GM12878 (cell line): ENCODE results near the gene ATP10A. TPM values are rescaled to one million over a fixed set of nuclear protein-coding genes. Genes with fewer than 3 reads are reported as not detected.

Source experiments
- ATAC-seq: fragments of 200-7000 bp; cut with Tn5 transposase; 3 replicates; pipeline ENCODE4 v1.9.1; 2020; ENCODE audit warnings: mild to moderate bottlenecking, moderate library complexity
- BruUV-seq: library from RNA; stranded (reverse); fragments of 400-500 nt; replicated peaks from 2 replicates; lab custom pipeline; 2021; lab: Mats Ljungman, UMichigan
- CTCF ChIA-PET: fragments of 300-600 bp; sonication (Branson Sonifier 250); formaldehyde crosslinking; extraction: SDS; loops from one replicate; lab custom pipeline; 2021; ENCODE audit warnings: inconsistent platforms; lab: Yijun Ruan, JAX
- POLR2A ChIA-PET: fragments of 350-600 bp; formaldehyde crosslinking; extraction: SDS; loops from one replicate; lab custom pipeline; 2021; ENCODE audit warnings: inconsistent platforms; lab: Charles Lee
- RAD21 ChIA-PET: fragments of 300-600 bp; sonication (Branson Sonifier 250); formaldehyde crosslinking; loops from one replicate; lab custom pipeline; 2023; ENCODE audit warnings: antibody characterized with exemption; ENCODE audit not compliant: unreplicated experiment; lab: Charles Lee
- SMC1A ChIA-PET: fragments of 300-600 bp; sonication (Branson Sonifier 250); formaldehyde crosslinking; loops from one replicate; lab custom pipeline; 2023; ENCODE audit not compliant: unreplicated experiment, uncharacterized antibody; lab: Charles Lee
- DNase-seq: peaks from one replicate; pipeline ENCODE4 v3.0.0-alpha.2; 2011; ENCODE audit warnings: low read depth, low spot score
- FAIRE-seq: peaks from 3 replicates; lab custom pipeline; 2011; peaks lifted over from hg19 to GRCh38; lab: Jason Lieb, UNC
- H2AFZ ChIP-seq: 2 replicates; pipeline ENCODE4 v1.6.0; 2011; ENCODE audit warnings: low read depth, low read length, control low read depth; ENCODE audit not compliant: control insufficient read depth
- H3K27ac ChIP-seq: 2 replicates; pipeline ENCODE4 v1.5.1; 2011; ENCODE audit warnings: control low read depth; ENCODE audit not compliant: control insufficient read depth, insufficient read depth
- H3K27me3 ChIP-seq, 2 experiments: replicated peaks in 1 of 2; 2 replicates each; pipeline versions ENCODE4 v1.6.0 to v1.6.1; 2011; ENCODE audit warnings: low read length in 1 of 2; ENCODE audit not compliant: control insufficient read depth in 2 of 2, insufficient read depth in 2 of 2
- H3K36me3 ChIP-seq, 2 experiments: 2 replicates each; pipeline ENCODE4 v1.5.1; 2011; ENCODE audit warnings: low read length in 1 of 2; ENCODE audit not compliant: control insufficient read depth in 2 of 2, insufficient read depth in 2 of 2
- H3K4me1 ChIP-seq: 2 replicates; pipeline ENCODE4 v1.6.1; 2011; ENCODE audit warnings: mild to moderate bottlenecking, low read length, moderate library complexity, mixed read lengths; ENCODE audit not compliant: control insufficient read depth, insufficient read depth
- H3K4me2 ChIP-seq: 2 replicates; pipeline ENCODE4 v1.6.0; 2011; ENCODE audit warnings: control low read depth; ENCODE audit not compliant: control insufficient read depth, insufficient read depth
- H3K4me3 ChIP-seq: fragments of 200-600 bp; sonication (generic); 2 replicates; pipeline ENCODE4 v1.5.1; 2016
- H3K79me2 ChIP-seq: 2 replicates; pipeline ENCODE4 v1.6.0; 2011; ENCODE audit warnings: low read length; ENCODE audit not compliant: control insufficient read depth, insufficient read depth
- H3K9ac ChIP-seq: 2 replicates; pipeline ENCODE4 v1.8.0; 2011; ENCODE audit warnings: low read length, control low read depth, mixed read lengths; ENCODE audit not compliant: control insufficient read depth, insufficient read depth
- H3K9me3 ChIP-seq: replicated peaks from 3 replicates; pipeline ENCODE4 v1.5.1; 2011; ENCODE audit warnings: mild to moderate bottlenecking, low read length; ENCODE audit not compliant: control insufficient read depth, insufficient read depth
- H4K20me1 ChIP-seq: 2 replicates; pipeline ENCODE4 v1.6.0; 2011; ENCODE audit not compliant: control insufficient read depth, insufficient read depth
- BACH1 ChIP-seq: fragments of 450-650 bp; IDR thresholded peaks from 2 replicates; pipeline ENCODE4 v1.6.1; 2017; ENCODE audit warnings: mild to moderate bottlenecking, borderline replicate concordance
- CEBPZ ChIP-seq: fragments of 150-350 bp; IDR thresholded peaks from 2 replicates; pipeline ENCODE4 v1.6.1; 2016; ENCODE audit warnings: low read depth, low read length
- DPF2 ChIP-seq: fragments of 450-650 bp; IDR thresholded peaks from 2 replicates; pipeline ENCODE4 v1.6.1; 2017; ENCODE audit warnings: mild to moderate bottlenecking
- NR2F1 ChIP-seq: fragments of 450-650 bp; conservative IDR thresholded peaks from 2 replicates; pipeline ENCODE4 v1.6.1; 2017; ENCODE audit warnings: mild to moderate bottlenecking
- RB1 ChIP-seq: fragments of 450-650 bp; formaldehyde crosslinking; IDR thresholded peaks from 2 replicates; pipeline ENCODE4 v1.6.1; 2017; ENCODE audit warnings: mild to moderate bottlenecking, borderline replicate concordance
- RBBP5 ChIP-seq: fragments of 200-600 bp; sonication (generic); conservative IDR thresholded peaks from 2 replicates; pipeline ENCODE4 v1.6.1; 2016
- SMARCA5 ChIP-seq: fragments of 450-650 bp; IDR thresholded peaks from 2 replicates; pipeline ENCODE4 v1.6.1; 2017; ENCODE audit warnings: mild to moderate bottlenecking
- ZNF274 ChIP-seq: IDR thresholded peaks from one replicate; pipeline ENCODE4 v1.8.0; 2011; ENCODE audit not compliant: insufficient read length, insufficient read depth
- WGBS: methylation state at CpG from one replicate; pipeline ENCODE4 v1.1.6; 2016; ENCODE audit warnings: low lambda C conversion rate; ENCODE audit not compliant: insufficient replicate concordance, insufficient coverage; ENCODE audit errors: missing lambda C conversion rate; 5-methylcytosine and 5-hydroxymethylcytosine counted together
- in situ Hi-C: fragments of 300-500 bp; cut with MboI; formaldehyde crosslinking; loops from 9 replicates; pipeline ENCODE4 v1.14.3; 2018; ENCODE audit warnings: mixed read lengths
- intact Hi-C: fragments of 100-400 bp; cut with micrococcal nuclease; formaldehyde crosslinking; loops from one replicate; pipeline ENCODE4 v1.14.2; 2022; ENCODE audit not compliant: unreplicated experiment
- polyA plus RNA-seq, 11 experiments: library from polyadenylated mRNA; depleted of rRNA in 4 of 11; unstranded in 6 of 11; stranded (reverse) in 5 of 11; fragments of >200 nt; fragmentation: Nextera tagmentation in 4 of 11; fragmentation: Illumina TruSeq in 1 of 11; extraction: Ambion mirVana in 4 of 11; extraction: Trizol in 1 of 11; gene quantifications; 1 replicate in 1 of 11; 2 replicates in 10 of 11; pipeline versions ENCODE4 v1.2.1 to v1.2.3, GENCODE V29; 2011 to 2016; ENCODE audit warnings: inconsistent platforms in 2 of 11, missing spikeins in 2 of 11, low read depth in 1 of 11
- total RNA-seq, 4 experiments: library from RNA; depleted of rRNA in 3 of 4; stranded (reverse); fragments of >200 nt in 3 of 4; fragmentation: Illumina TruSeq in 1 of 4; extraction: Trizol in 1 of 4; gene quantifications; 2 replicates each; pipeline versions ENCODE4 v1.2.1 to v1.2.3, GENCODE V29; 2013 to 2021
- TF ChIP-seq, protein P1 (sequence below): IDR thresholded peaks from 2 replicates; pipeline ENCODE4 v1.6.1; 2012; ENCODE audit warnings: low read depth, low read length, improper control_type of control experiment

Gene ATP10A
- total and polyA plus RNA-seq, 10 of the 15 experiments (the other 5 are each of a cell fraction or from before 2014, with no cell fraction given) = 0.04 to 1.5 (median 0.31) TPM; not detected in 2

- DNase-seq = no peak
- Histone ChIP-seq H3K9ac (no peak overlapping the region), H3K27ac (no peak overlapping the region), H3K4me3 (no peak overlapping the region), H2AFZ (no peak overlapping the region), H3K4me2 (no peak overlapping the region), H3K9me3 (no peaks in the 10 kb centered on the region; the same call in 2 of the 3 replicates), H3K27me3 (no peaks in the 10 kb centered on the region), H4K20me1 (no peaks in the 10 kb centered on the region), H3K4me1 (no peaks in the 10 kb centered on the region), H3K79me2 (no peaks in the 10 kb centered on the region), H3K36me3 (no peaks in the 10 kb centered on the region)
- 37% methylated on average over 2 of the region's 2 CpGs for WGBS
- in situ Hi-C loops = no loop called here
- BruUV-seq = no TSS peak
- no peak for ATAC-seq
- POLR2A ChIA-PET = no interaction called here
- SMC1A ChIA-PET = no interaction called here
- no peak for FAIRE-seq
- CTCF ChIA-PET = no interaction called here
- RAD21 ChIA-PET = no interaction called here
- TF ChIP-seq RB1 (no peak), NR2F1 (no peak), DPF2 (no peak), ZNF274 (no peak), CEBPZ (no peak), BACH1 (no peak), SMARCA5 (no peak), RBBP5 (no peak)
- TF ChIP-seq, protein P1, sequence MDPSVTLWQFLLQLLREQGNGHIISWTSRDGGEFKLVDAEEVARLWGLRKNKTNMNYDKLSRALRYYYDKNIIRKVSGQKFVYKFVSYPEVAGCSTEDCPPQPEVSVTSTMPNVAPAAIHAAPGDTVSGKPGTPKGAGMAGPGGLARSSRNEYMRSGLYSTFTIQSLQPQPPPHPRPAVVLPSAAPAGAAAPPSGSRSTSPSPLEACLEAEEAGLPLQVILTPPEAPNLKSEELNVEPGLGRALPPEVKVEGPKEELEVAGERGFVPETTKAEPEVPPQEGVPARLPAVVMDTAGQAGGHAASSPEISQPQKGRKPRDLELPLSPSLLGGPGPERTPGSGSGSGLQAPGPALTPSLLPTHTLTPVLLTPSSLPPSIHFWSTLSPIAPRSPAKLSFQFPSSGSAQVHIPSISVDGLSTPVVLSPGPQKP = no peak
- intact Hi-C loops = no loop called here
Measured at GRCh38 chr15:25900431-25900830, 37.3 kb upstream of the ATP10A start.
